PC-9 (cell line): Measurements from ENCODE around the gene HSPA4L. TPM values are rescaled to one million over a fixed set of nuclear protein-coding genes. Genes with fewer than 3 reads are reported as not detected.

Experiments used
- BruUV-seq: library from RNA; stranded (reverse); fragments of 400-500 nt; replicated peaks from 2 replicates; lab custom pipeline; 2021; lab: Mats Ljungman, UMichigan
- CTCF ChIA-PET: fragments of 300-600 bp; sonication (Branson Sonifier 250); formaldehyde crosslinking; loops from one replicate; lab custom pipeline; 2022; ENCODE audit warnings: antibody characterized with exemption; lab: Charles Lee
- POLR2A ChIA-PET: fragments of 300-600 bp; sonication (Branson Sonifier 250); formaldehyde crosslinking; loops from one replicate; lab custom pipeline; 2022; ENCODE audit warnings: antibody characterized with exemption; ENCODE audit not compliant: unreplicated experiment; lab: Charles Lee
- DNase-seq, 2 experiments: peaks; one replicate each; pipeline versions ENCODE4 v3.0.0 to v3.0.0-alpha.2; 2015 to 2022; ENCODE audit warnings: mixed read lengths in 1 of 2
- H2AFZ ChIP-seq: fragments of 200-600 bp; sonication (generic); 2 replicates; pipeline ENCODE4 v1.8.1; 2017; ENCODE audit warnings: antibody characterized with exemption
- H3F3A ChIP-seq: fragments of 200-600 bp; sonication (generic); 2 replicates; pipeline ENCODE4 v1.8.1; 2017; ENCODE audit warnings: antibody characterized with exemption, mild to moderate bottlenecking, low read depth; ENCODE audit not compliant: insufficient read depth
- H3K27ac ChIP-seq: fragments of 200-600 bp; sonication (generic); 2 replicates; pipeline ENCODE4 v1.6.1; 2016; ENCODE audit warnings: mixed run types
- H3K27me3 ChIP-seq: fragments of 200-600 bp; sonication (generic); 2 replicates; pipeline ENCODE4 v1.6.1; 2016; ENCODE audit warnings: low read depth, mixed run types; ENCODE audit not compliant: insufficient read depth
- H3K36me3 ChIP-seq: fragments of 200-600 bp; sonication (generic); 2 replicates; pipeline ENCODE4 v1.6.1; 2016; ENCODE audit warnings: low read depth, mixed run types
- H3K4me1 ChIP-seq: fragments of 200-600 bp; sonication (generic); replicated peaks from 2 replicates; pipeline ENCODE4 v1.6.1; 2016; ENCODE audit warnings: mixed run types; ENCODE audit not compliant: insufficient read depth
- H3K4me2 ChIP-seq: fragments of 200-600 bp; sonication (generic); 2 replicates; pipeline ENCODE4 v1.6.1; 2017; ENCODE audit warnings: mixed run types
- H3K4me3 ChIP-seq: fragments of 200-600 bp; sonication (generic); 2 replicates; pipeline ENCODE4 v1.6.1; 2016; ENCODE audit warnings: mixed run types
- H3K79me2 ChIP-seq: fragments of 200-600 bp; sonication (generic); 2 replicates; pipeline ENCODE4 v1.6.1; 2017; ENCODE audit warnings: low read depth, mixed run types
- H3K9me2 ChIP-seq: fragments of 200-600 bp; sonication (generic); 2 replicates; pipeline ENCODE4 v1.8.1; 2017; ENCODE audit warnings: mild to moderate bottlenecking; ENCODE audit not compliant: insufficient read depth
- H3K9me3 ChIP-seq: fragments of 200-600 bp; sonication (generic); 2 replicates; pipeline ENCODE4 v1.8.1; 2016; ENCODE audit warnings: low read depth; ENCODE audit not compliant: insufficient read depth
- H4K20me1 ChIP-seq: fragments of 200-600 bp; sonication (generic); 2 replicates; pipeline ENCODE4 v1.8.1; 2017; ENCODE audit not compliant: insufficient read depth
- EZH2 ChIP-seq: fragments of 200-600 bp; sonication (generic); IDR thresholded peaks from 2 replicates; pipeline ENCODE4 v1.8.0; 2017; ENCODE audit warnings: antibody characterized with exemption, low read depth
- intact Hi-C: fragments of 100-400 bp; cut with micrococcal nuclease; formaldehyde crosslinking; loops from one replicate; pipeline ENCODE4 v1.10.0; 2022; ENCODE audit not compliant: unreplicated experiment
- total RNA-seq: library from RNA; stranded (reverse); gene quantifications from 2 replicates; pipeline ENCODE4 v1.2.3, GENCODE V29; 2021
- TF ChIP-seq, protein P1 (sequence below): fragments of 200-600 bp; sonication (generic); conservative IDR thresholded peaks from 2 replicates; pipeline ENCODE4 v1.6.1; 2017; ENCODE audit warnings: mixed run types, antibody characterized with exemption, mild to moderate bottlenecking, moderate library complexity

The HSPA4L gene
- total RNA-seq, 1 experiment from 2014 or later = 5.1 TPM

- no peak overlapping the region for H2AFZ ChIP-seq
- H3K4me2 ChIP-seq = no peak overlapping the region
- ChIA-PET CTCF (no interaction called here), POLR2A (no interaction called here)
- BruUV-seq = no TSS peak
- no peaks in the 10 kb centered on the region for H3F3A ChIP-seq
- no peaks in the 10 kb centered on the region for H3K79me2 ChIP-seq
- H3K4me1 ChIP-seq = no peaks in the 10 kb centered on the region
- H3K9me3 ChIP-seq = peaks cover 16% of the 10 kb centered on the region
- TF ChIP-seq, protein P1, sequence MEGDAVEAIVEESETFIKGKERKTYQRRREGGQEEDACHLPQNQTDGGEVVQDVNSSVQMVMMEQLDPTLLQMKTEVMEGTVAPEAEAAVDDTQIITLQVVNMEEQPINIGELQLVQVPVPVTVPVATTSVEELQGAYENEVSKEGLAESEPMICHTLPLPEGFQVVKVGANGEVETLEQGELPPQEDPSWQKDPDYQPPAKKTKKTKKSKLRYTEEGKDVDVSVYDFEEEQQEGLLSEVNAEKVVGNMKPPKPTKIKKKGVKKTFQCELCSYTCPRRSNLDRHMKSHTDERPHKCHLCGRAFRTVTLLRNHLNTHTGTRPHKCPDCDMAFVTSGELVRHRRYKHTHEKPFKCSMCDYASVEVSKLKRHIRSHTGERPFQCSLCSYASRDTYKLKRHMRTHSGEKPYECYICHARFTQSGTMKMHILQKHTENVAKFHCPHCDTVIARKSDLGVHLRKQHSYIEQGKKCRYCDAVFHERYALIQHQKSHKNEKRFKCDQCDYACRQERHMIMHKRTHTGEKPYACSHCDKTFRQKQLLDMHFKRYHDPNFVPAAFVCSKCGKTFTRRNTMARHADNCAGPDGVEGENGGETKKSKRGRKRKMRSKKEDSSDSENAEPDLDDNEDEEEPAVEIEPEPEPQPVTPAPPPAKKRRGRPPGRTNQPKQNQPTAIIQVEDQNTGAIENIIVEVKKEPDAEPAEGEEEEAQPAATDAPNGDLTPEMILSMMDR = no peak
- no peaks in the 10 kb centered on the region for H3K9me2 ChIP-seq
- no peak overlapping the region for H3K4me3 ChIP-seq
- H3K36me3 ChIP-seq = no peaks in the 10 kb centered on the region
- intact Hi-C loops = no loop called here
- no peak overlapping the region for H3K27ac ChIP-seq
- H3K27me3 ChIP-seq = no peaks in the 10 kb centered on the region
- no peak for DNase-seq
- no peaks in the 10 kb centered on the region for H4K20me1 ChIP-seq
These were observed 62.5 kb downstream of the HSPA4L start for GRCh38 chr4:127844601-127845116.

GRCh38 chr4:127846061-127846460 is 63.9 kb downstream of the HSPA4L start:
- no TSS peak for BruUV-seq
- POLR2A ChIA-PET = no interaction called here

GRCh38 chr4:127846765-127847164 is 64.6 kb downstream of the HSPA4L start:
- Histone ChIP-seq H3K4me2 (no peak overlapping the region), H3K4me3 (no peak overlapping the region), H3K9me2 (no peaks in the 10 kb centered on the region), H4K20me1 (no peaks in the 10 kb centered on the region), H3K27me3 (no peaks in the 10 kb centered on the region), H3K79me2 (no peaks in the 10 kb centered on the region), H3K27ac (no peak overlapping the region), H3F3A (no peaks in the 10 kb centered on the region), H3K9me3 (peaks cover 28% of the 10 kb centered on the region), H3K4me1 (no peaks in the 10 kb centered on the region), H2AFZ (no peak overlapping the region), H3K36me3 (no peaks in the 10 kb centered on the region)
- intact Hi-C loops = no loop called here
- no peak for TF ChIP-seq EZH2
- TF ChIP-seq, protein P1 = no peak
- BruUV-seq = no TSS peak
- DNase-seq = no peak
- POLR2A ChIA-PET = no interaction called here
- CTCF ChIA-PET = no interaction called here

More at GRCh38 chr4:127846061-127846460, 63.9 kb downstream of the HSPA4L start:
- intact Hi-C loops = no loop called here
- DNase-seq = no peak
- CTCF ChIA-PET = no interaction called here
- Histone ChIP-seq H3K9me3 (peaks cover 26% of the 10 kb centered on the region), H3K4me3 (no peak overlapping the region), H2AFZ (no peak overlapping the region), H3F3A (no peaks in the 10 kb centered on the region), H3K4me1 (no peaks in the 10 kb centered on the region), H3K27ac (no peak overlapping the region), H3K4me2 (no peak overlapping the region), H3K9me2 (no peaks in the 10 kb centered on the region), H3K36me3 (no peaks in the 10 kb centered on the region), H3K79me2 (no peaks in the 10 kb centered on the region), H4K20me1 (no peaks in the 10 kb centered on the region), H3K27me3 (no peaks in the 10 kb centered on the region)
- no peak for TF ChIP-seq EZH2
- TF ChIP-seq, protein P1 = no peak
